GM18520 (cell line): ENCODE measurements around the gene VAV1.
"Not testable (repeated sequence)": the region's sequence is repeated elsewhere in the genome, so short reads cannot be mapped to it uniquely, and the experiment has no call there.

Source experiments
- ATAC-seq: cut with Tn5 transposase; IDR thresholded peaks from one replicate; pipeline ENCODE4 v1.9.1; 2021; ENCODE audit not compliant: unreplicated experiment

VAV1 gene

GRCh38 chr19:6848986-6849385 is 76.5 kb downstream of the VAV1 start:
- ATAC-seq = no peak

DNA sequence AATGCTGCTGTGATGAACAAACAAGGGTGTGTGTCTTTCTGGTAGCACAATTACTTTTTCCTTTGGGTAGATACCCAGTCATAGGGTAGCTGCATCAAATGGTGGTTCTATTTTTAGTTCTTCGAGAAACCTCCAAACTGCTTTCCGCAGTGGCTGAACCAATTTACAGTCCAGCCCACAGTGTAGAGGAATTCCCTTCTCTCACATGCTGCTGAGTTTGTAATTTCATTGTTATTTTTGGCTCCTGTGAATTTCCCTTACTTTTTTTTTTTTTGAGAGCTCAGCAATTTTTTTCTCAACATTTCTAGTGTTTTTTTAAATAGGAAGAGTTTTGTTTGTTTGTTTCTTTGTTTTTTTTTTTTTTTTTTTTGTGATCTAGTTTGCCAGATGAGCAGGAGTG is 77.4 kb downstream of the VAV1 start:
- no peak for ATAC-seq

GRCh38 chr19:6851359-6851758 is 78.9 kb downstream of the VAV1 start:
- no peak for ATAC-seq

DNA sequence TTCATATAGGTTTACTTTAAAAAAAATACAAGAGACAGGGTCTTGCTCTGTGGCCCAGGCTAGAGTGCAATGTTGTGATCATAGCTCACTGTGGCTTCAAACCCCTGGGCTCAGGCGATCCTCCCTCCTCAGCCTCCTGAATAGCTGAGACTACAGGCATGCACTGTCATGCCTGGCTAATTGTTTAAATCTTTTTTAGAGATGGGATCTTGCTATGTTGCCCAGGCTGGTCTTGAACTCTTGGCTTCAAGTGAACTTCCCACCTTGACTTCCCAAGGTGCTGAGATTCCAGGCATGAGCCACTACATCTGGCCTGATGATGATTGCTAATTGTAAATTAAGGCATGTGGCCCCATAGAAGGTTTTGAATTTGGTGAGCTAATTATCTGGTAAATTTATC is 79.5 kb downstream of the VAV1 start:
- no peak for ATAC-seq

GRCh38 chr19:6853868-6854267 is 81.4 kb downstream of the VAV1 start:
- no peak for ATAC-seq

DNA sequence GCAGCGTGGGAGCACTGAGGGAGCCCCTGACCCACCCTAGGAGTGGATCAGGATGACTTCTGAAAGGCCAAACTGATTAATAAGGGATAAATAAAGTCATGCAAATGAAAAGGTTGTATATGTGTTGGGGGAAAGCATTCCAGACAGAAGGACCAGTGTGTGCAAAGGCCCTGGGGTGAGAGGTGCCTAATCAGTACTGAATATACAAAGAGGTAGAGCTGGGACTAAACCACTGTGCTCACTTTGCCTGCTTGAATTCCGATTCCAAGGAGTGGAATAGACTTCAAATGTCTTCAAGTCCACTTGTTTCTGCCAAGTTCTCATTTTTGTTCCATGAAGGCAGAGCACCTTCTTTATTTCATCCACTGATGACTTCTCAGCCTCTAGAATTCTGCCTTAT is 82.2 kb downstream of the VAV1 start:
- no peak for ATAC-seq

- ATAC-seq = no peak
These were observed 84.4 kb downstream of the VAV1 start for GRCh38 chr19:6856749-6857372.

DNA sequence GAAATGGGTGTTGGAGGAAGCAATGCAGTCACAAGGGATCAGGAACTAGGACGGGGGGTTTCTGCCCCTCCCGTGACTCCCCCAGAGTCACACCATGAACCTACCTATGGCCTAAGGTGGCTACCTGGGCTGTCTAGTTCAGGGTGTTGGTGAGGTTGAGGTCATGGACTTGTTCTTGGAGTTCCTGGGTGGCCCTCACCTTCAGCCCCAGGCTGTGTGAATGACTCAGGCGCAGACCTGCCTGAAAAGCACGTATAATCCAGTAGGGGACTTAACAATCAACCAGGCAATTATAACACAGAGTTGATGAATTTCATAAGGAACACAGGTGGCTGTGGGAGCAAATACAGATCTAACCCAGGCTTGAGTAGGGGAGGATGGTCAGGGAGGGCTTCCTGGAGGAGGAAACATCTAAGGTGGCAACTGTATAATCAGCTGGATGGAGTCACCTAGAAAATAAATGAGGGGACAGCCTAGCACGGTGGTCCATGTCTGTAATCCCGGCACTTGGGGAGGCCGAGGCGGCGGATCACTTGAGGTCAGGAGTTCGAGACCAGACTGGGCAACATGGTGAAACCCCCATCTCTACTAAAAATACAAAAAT is 89.3 kb downstream of the VAV1 start:
- no peak for ATAC-seq

DNA sequence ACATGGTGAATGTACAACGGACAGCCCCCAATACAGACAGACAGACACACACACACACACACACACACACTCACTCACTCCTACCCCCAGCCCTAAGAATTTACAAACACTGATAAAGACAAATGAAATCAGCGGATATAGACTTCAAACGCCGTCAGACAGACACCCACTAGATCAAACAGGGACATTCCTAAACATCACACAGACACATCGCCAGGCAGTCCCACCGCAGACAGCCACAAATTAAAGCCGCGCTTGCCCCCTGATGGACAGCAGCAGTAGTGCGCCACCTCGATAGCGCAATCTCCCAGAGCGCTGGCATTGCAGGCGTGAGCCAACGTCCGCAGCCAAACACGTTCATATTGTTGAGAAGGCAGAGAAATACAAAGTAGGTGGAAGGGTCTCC is 90.2 kb downstream of the VAV1 start:
- peak; percentile 43 for ATAC-seq

- ATAC-seq = no peak
These were observed 91.9 kb downstream of the VAV1 start for GRCh38 chr19:6864325-6864940.

- ATAC-seq = no peak
These were observed 93.3 kb downstream of the VAV1 start for GRCh38 chr19:6865849-6866248.

DNA sequence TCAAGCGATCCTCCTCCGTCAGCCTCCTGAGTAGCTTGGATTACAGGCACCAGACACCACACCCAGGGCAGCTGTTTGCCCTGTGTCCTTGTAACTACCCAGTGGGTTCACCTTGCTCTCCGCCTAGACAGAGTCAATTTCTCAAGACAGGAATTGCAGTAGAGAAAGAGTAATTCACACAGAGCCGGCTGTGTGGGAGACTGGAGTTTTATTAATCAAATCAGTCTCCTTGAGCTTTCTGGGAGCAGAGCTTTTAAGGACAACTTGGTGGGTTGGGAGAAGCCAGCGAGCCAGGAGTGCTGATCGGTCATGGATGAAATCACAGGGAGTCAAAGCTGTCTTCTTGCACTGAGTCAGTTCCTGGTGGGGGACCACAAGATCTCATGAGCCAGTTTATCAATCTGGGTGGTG is 94.2 kb downstream of the VAV1 start:
- ATAC-seq = no peak

DNA sequence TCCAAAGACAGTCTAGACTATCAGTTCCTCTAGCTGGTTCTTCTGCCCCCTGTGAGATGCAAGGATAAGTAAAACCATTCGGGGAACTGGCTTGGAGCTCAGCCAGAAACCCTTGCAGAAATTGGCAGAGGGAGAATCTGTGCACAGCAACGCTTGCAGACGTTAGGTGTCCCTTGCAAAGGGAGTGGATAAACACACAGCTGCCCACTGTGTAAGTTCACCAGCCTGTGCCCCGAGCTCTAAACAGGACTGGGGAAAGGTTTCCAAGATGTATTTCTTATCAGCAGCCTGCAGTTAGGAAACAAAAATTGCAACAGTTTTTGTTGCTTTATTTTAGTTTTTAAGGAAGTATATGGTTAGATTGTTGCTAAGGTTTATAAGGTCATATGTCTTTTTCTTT is 95.8 kb downstream of the VAV1 start:
- ATAC-seq = no peak

GRCh38 chr19:6869151-6869882 is 96.8 kb downstream of the VAV1 start:
- ATAC-seq = not testable (repeated sequence)

DNA sequence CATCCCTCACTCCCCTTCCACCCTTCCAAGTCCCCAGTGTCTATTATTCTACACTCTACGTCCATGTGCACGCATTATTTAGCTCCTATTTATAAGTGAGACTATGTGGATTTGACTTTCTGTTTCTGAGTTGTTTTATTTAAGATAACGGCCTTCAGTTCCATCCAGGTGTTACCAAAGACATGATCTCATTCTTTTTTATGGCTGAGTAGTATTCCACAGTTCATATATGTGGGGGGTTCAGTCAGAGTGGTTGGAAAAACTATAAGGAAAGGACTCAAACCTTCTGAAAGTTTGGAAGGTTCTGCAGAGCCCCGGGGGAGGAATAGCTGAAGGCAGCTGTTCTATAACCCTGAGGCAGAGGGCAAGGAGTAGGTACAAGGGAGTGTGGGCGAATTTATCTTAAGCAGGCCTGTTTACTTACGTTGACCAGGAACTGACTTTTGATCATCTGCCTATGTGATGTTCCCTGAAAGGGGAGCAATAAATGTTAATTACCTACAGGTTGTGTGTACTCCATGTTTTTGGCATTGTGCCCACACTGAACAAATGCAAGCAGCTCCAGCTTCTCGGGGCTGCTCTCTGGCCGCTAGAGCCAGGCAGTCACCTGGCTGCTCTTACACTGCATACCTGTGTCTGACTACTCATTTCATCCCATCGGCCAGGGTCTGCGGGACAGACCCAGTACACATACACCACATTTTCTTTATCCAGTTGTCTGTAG is 101.4 kb downstream of the VAV1 start:
- no peak for ATAC-seq

- no peak for ATAC-seq
These were observed 102.7 kb downstream of the VAV1 start for GRCh38 chr19:6875218-6875617.

DNA sequence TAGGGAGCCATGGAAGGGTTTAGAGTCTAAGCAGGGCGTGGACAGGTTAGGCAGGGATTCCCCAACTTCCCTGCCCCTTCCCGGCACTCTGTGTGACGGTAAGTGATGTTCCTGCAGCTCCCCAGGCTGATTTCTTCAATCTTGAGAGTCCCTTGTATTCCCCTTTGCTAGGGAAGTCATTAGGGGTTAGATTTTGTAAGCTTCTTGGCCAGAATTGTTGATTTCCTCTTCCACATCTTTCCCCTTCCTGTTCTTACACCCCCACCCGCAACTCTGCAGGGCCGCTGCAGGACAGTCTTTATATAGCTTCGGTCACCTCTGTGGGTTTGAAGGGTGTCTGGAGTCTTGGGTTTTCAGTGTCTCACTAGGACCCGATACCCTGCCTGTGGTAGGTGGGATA is 104.2 kb downstream of the VAV1 start:
- no peak for ATAC-seq

GRCh38 chr19:6877766-6878165 is 105.3 kb downstream of the VAV1 start:
- ATAC-seq = no peak

DNA sequence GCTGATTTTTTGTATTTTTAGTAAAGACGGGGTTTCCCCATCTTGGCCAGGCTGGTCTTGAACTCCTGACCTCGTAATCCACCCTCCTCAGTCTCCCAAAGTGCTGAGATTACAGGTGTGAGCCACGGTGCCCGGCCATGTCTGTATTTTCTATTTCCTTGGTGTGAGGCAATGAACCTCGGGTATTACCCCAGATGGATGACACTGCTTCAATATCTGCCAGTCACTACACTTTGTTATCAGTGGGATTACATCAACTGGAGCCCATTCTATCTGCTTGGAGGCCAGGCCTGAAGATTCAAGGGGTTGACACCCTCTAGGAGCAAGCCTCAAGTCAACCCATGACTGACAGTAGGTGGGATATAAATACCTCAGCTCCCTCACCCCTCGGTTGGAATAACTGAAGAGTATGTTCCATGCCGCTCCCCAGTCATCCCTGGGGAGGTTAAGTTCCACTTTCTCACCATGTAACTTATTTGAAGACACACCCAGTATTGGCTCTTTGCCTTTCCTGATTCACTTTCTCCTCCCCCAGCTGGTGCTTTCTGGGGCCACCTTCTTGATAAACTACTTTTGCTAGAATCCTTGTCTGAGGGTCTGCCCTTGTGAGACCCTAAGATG is 113.9 kb downstream of the VAV1 start:
- no peak for ATAC-seq

DNA sequence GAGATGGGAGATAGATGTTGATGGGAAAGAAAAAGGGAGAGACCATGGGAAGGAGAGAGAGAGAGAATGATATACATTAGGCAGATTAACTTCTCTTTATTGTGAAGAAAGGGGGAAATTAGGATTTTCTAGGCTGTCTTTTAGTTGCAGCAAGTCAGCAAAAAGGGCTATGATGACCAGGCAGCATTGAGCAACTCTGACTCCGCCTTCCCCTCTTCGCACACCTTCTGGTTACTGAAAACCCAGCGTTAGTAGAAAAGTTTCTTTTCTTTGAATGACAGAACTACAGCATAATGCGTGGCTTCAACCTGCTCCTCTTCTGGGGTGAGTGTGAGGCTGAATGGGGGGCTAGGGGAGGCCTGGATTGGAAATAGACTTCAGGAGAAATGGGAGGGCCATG is 114.8 kb downstream of the VAV1 start, which contains the start of gene ADGRE1:
Gene ADGRE1 (plus strand): TSS at position 264 of the 400 bp plus-strand sequence. CDS start 30 bp downstream, at position 294.
- no peak for ATAC-seq

DNA sequence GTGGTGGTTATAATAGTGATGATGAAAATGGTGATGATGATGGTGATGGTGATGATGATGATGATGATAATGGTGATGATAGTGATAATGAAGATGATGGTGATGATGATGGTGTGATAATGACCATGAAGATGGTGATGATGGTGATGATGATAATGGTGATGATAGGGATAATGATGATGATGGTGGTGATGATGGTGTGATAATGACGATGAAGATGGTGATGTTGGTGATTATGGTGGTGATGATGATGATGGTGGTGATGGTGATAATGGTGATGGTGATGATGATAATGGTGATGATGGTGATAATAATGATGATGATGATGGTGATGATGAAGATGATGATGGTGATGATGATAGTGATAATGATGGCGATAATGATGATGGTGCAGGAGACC is 116.5 kb downstream of the VAV1 start:
- ATAC-seq = no peak
